Activated naive CD4-positive, alpha-beta T cell (primary cell): ENCODE measurements around the gene CASP4.
"Not testable (repeated sequence)": the region's sequence is repeated elsewhere in the genome, so short reads cannot be mapped to it uniquely, and the experiment has no call there.

Experiments used
- DNase-seq, 4 experiments: peaks; one replicate each; lab custom pipeline; 2025; lab: John Stamatoyannopoulos, UW

CASP4 gene

GRCh38 chr11:104968355-104968855, at the start of gene CASP4:
CASP4 (minus strand) TSS chr11:104968574; CDS start chr11:104968525, 49 bp downstream.
- DNase-seq, result no peak

DNA sequence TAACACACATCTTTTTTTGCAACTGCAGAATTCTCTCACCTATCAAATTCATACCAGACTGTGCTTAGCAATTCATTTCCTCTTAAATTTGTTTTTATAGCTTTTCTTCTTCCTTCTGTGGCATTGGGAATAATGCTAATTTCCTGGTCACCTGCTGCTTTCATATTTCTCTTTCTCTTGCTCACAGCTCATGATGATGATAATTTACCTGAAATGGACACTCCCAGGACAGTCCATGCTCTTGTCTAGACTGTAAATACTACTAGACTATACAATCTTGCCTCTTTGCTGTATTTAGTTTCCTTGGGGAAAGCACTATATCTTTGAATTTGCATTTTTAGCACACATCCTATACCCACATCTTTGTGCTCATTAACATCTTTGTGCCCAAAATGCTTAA, 39.1 kb upstream of the CASP4 start:
- DNase-seq, result no peak

- no peak for DNase-seq
Measured at GRCh38 chr11:105005451-105005845, 37.1 kb upstream of the CASP4 start.

DNA sequence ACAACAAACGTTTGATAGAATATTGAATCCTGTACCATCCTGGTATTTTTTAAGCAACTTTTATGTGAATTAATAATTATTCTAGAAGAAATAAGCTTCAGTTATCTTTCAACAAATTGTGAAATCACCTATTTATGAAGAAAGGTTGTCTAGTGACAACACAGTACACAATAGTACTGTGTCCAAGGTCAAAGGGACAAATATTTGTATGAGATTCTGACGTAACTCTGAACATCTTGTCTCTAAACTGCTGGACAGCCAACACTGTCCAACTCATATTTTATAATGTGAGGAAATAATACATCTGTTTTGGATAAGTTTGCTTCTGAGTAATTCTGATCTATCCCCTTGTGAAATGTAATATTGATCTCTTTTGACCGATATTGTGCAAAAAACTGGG, 35.6 kb upstream of the CASP4 start:
- DNase-seq, result no peak

GRCh38 chr11:105003151-105003550, 34.8 kb upstream of the CASP4 start:
- no peak for DNase-seq

DNA sequence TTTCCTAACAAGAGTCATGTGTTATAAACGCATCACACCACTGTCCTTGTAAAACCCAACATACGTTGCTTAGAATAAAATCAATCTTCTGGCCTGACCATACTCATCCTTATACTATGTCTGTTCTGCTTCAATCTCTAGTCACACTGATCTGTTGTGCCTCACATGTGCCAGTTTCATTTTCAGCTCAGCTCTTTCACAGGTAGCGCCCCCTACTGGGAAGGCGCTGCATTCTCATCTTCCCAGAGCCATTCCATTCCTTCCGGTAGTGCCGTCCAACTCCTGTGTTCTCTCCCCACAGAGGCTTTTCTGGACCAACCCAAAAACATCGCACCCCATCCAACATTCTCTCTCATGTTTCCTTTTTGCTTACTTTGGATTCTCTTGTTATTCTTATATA, 32.4 kb upstream of the CASP4 start:
- DNase-seq, result peak in 3 of 4 experiments; percentile 8 to 27 (median 15)

- DNase-seq, result no peak
Measured at GRCh38 chr11:105000167-105000566, 31.8 kb upstream of the CASP4 start.

- no peak for DNase-seq
Measured at GRCh38 chr11:104999721-105000120, 31.3 kb upstream of the CASP4 start.

- DNase-seq, result no peak
Measured at GRCh38 chr11:104997288-104997687, 28.9 kb upstream of the CASP4 start.

GRCh38 chr11:104995001-104995408, 26.6 kb upstream of the CASP4 start:
- no peak for DNase-seq

GRCh38 chr11:104992781-104993180, 24.4 kb upstream of the CASP4 start:
- DNase-seq, result no peak

DNA sequence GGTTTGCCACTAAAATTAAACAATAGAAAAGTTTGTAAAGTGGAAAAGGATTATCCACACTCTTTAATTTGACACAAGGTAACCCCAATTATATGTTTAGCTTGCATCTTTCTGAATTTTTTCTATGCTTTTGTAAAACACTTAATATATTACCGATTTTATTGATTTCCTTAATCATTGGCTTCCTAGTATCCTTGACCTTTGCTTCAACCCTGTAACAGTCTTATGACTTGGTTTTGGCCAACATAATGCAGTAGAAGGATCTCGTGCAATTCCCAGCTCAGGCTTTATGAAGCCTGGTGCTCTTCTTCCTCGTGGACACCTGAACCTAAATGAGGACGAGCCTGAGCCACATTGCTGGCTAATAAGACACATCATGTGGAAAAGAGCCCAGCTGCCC, 23.6 kb upstream of the CASP4 start:
- DNase-seq, result no peak

GRCh38 chr11:104984808-104985207, 16.4 kb upstream of the CASP4 start:
- no peak for DNase-seq

- no peak for DNase-seq
Measured at GRCh38 chr11:104979839-104980238, 11.5 kb upstream of the CASP4 start.

- no peak for DNase-seq
Measured at GRCh38 chr11:104973616-104974015, 5.2 kb upstream of the CASP4 start.

DNA sequence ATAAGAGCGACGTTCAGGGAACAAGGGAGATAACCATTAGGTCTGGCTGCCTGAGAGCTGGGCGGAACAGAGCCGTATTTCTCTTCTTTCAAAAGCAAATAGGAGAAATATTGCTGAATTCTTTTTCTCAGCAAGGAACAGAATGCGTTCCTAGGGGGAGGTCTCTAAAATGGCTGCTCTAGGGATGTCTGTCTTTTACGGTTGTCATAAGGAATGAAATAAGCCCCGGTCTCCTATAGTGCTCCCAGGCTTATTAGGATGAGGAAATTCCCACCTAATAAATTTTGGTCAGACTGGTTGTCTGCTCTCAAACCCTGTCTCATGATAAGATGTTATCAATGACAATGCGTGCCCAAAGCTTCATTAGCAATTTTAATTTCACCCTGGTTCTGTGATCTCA, 4.5 kb upstream of the CASP4 start:
- not testable (repeated sequence) for DNase-seq

DNA sequence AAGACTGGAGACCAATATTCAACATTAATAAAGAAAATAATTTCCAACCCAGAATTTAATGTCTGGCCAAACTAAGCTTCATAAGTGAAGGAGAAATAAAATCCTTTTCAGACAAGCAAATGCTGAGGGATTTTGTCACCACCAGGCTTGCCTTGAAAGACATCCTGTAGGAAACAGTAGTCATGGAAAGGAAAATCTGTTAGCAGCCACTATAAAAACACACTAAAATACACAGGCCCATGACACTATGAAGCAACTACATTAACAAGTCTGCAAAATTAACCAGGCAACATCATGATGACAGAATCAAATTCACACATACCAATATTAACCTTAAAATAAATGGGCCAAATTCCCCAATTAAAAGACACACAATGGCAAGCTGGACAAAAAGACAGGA, 2.4 kb upstream of the CASP4 start:
- DNase-seq, result no peak

- DNase-seq, result no peak
Measured at GRCh38 chr11:104968856-104969776, 742 bp upstream of the CASP4 start.

- no peak for DNase-seq
Measured at GRCh38 chr11:104967534-104968354, 630 bp downstream of the CASP4 start.

DNA sequence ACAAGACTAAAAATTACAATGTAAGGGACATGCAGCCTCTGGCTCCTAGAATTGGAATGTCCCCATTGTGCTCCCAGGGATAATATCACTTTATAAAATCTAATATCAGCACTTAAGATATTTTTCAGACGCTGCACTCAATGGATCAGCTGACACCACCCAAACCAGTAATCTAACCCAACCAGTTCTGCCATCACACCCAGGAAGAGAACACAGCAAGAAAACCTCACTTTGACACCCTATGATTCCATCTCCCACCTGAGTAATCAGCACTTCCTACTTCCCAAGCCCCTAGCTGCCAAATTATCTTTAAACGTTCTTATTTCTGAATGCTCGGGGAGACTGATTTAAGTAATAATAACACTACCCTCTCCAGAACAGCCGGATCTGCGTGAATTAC, 2.6 kb downstream of the CASP4 start:
- DNase-seq, result no peak

DNA sequence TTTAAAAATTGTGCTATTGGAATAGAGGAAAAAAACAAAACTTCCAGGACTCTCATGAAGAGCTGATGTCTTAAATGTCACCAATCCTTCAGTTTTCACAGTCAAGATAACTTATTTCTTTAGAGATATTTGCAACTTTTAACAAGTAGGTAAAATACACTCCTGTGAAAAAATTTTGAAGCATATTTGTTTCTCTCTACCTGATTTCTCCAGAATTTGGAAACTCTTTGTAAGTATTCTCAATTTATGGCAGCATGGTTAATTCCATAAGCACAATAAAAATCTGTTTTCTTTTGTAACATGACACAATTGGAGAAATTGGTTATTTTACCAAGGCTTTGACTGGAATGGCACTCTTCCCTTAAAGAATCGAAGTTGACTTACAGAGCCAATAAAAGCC, 4.1 kb downstream of the CASP4 start:
- no peak for DNase-seq

DNA sequence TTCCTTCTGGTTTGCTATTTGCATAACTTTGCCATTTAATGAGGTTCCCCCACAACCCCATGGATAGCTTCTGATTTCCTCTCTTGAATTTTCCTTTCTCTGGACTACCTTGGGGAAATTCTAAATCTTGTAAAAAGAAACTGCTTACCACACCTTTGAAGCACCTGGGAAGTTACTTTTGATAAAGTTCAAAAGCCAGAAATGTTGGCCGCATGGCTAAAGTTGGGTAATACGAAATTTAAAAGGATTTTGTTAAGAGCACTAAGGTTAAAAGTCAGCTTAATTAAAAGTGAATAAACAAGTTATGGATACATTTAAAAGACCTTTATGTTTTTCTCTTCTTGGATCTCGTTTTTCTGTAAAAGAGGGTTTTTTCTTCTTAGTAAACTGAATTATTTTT, 5.5 kb downstream of the CASP4 start:
- DNase-seq, result no peak

DNA sequence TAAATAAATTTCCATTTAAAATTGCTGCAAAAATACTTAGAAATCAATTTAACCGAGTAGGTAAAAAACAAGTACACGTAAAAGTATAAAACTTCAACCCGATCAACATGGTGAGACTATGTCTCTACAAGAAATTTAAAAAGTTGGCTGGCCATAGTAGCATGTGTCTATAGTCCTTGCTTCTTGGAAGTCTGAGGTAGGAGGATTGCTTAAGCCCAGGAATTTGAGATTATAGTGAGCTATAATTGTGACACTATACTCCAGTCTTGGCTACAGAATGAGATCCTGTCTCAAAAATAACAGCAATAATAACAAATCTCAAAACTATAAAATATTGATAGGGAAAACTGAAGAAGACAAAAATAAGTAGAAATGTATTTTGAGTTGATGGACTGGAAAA, 11.1 kb downstream of the CASP4 start:
- DNase-seq, result no peak
